ENCODE results near the gene HIBADH.
"Not testable (repeated sequence)": the region's sequence is repeated elsewhere in the genome, so short reads cannot be mapped to it uniquely, and the experiment has no call there.

The HIBADH gene

GRCh38 chr7:27678617-27679260 is 16.1 kb upstream of the HIBADH start:
- no peak for DNase-seq (ENCODE audit: low read depth)

- DNase-seq (ENCODE audit: low read depth), result no peak
Observed at GRCh38 chr7:27677912-27678612, 15.4 kb upstream of the HIBADH start.

GRCh38 chr7:27674126-27674525 is 11.4 kb upstream of the HIBADH start:
- DNase-seq (ENCODE audit: low read depth), result not testable (repeated sequence)

GRCh38 chr7:27671675-27672074 is 9.0 kb upstream of the HIBADH start:
- no peak for DNase-seq (ENCODE audit: low read depth)

GRCh38 chr7:27670676-27671075 is 8.0 kb upstream of the HIBADH start:
- no peak for DNase-seq (ENCODE audit: low read depth)

GRCh38 chr7:27670177-27670576 is 7.5 kb upstream of the HIBADH start:
- no peak for DNase-seq (ENCODE audit: low read depth)

- DNase-seq (ENCODE audit: low read depth), result no peak
Observed at GRCh38 chr7:27665531-27665930, 2.8 kb upstream of the HIBADH start.

DNA sequence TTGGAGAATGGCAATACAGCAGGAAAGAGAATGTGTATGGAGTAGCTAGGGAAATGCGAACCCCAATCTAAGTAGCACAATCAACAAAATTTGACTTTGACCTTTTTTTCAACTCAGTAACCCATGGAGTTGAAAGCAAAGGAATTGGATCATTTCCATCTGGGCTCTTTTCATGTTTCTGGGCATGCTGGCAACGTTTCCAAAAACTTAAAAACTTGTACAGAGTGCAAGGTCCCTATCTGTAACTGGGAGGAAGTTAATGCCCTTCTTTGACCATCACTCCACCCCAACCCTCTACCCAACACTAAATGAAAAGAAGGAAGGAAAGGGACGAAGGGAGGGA is 1.3 kb upstream of the HIBADH start:
- DNase-seq (ENCODE audit: low read depth), result no peak

DNA sequence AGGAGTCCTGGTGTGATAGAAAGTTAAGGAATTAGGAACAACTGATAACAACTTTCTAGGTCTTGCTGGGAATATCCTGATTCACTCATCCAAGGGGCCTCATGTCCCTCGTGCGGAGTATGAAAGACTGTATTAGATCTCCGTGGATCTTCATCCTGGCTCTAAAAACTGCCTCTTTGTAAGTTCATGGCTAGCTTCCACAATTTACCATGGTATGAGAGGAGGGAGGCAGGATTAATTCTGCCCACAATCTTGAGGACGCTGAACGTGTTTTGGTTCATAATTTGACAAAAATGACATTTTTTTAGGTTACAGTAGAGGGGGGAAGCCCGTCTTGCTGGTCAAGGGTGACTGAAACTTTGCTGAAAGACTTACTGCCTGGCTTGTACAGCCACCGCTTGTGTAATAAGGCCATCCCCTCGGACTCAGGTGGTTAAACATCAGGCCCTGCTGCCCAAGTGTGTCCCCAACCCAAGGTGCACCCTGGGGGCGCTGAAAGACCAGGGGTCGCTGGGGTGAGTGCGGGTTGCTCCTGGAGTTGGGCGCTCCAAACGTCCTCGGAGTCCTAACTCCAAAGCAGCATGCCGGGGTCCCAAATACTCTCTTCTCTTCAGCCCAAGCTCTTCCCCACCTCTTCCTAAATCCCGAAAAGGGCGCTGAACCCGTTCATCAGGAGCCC is 733 bp downstream of the HIBADH start:
- no peak for DNase-seq (ENCODE audit: low read depth)

DNA sequence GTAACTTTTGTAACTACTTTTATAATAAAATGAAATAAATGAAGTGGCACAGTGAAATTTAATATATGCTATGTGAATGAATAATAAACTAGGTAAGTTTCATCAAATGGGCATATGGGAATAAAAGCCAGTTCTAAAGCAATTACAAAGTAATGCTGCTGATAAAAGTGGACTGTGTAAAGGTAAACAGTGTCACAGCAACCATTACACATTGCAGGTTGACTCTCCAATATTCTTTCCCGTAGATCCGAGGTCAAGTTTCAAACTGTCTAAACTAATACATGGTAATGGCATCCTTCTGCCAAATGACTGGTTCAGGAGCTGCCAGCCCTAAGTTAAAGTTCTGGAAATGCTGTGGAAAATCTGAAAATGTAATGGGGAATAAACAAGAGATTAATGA is 6.0 kb downstream of the HIBADH start:
- no peak for DNase-seq (ENCODE audit: low read depth)

DNA sequence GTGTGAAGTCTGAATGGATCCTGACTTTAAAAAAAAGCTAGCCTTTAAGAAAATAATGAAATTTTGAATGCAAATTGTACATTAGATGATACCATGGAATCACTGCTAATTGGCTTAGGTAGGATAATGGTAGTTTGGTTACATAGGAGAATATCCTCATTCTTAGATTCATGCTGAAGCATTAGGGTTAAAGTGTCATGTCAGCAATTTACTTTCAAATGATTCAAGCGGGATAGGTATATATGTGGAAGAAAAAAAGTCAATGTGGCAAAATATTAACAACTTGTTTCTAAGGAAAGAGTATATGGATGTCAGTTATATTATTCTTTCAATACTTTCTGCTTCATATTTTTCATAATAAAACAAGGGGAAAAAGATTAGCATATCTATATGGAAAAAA is 7.5 kb downstream of the HIBADH start:
- no peak for DNase-seq (ENCODE audit: low read depth)

DNA sequence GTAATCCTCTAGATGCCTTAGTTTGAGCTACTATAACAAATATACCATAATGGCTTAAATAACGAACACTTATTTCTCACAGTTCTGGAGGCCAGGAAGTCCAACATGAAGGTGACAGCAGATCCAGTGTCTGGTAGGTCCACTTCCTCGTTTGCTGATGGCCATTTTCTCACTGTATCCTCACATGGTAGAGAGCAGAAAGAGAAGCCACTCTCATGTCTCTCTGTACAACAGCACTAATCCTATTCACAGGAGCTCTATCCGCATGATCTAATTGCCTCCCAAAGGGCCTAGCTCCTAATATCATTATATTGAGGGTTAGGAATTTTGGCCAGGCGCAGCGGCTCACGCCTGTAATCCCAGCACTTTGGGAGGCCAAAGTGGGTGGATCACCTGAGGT is 10.2 kb downstream of the HIBADH start:
- no peak for DNase-seq (ENCODE audit: low read depth)

- DNase-seq (ENCODE audit: low read depth), result no peak
Observed at GRCh38 chr7:27651702-27652101, 11.0 kb downstream of the HIBADH start.

GRCh38 chr7:27650283-27650682 is 12.4 kb downstream of the HIBADH start:
- DNase-seq (ENCODE audit: low read depth), result no peak

GRCh38 chr7:27647489-27647888 is 15.2 kb downstream of the HIBADH start:
- DNase-seq (ENCODE audit: low read depth), result no peak

- DNase-seq (ENCODE audit: low read depth), result no peak
Observed at GRCh38 chr7:27647046-27647445, 15.6 kb downstream of the HIBADH start.

DNA sequence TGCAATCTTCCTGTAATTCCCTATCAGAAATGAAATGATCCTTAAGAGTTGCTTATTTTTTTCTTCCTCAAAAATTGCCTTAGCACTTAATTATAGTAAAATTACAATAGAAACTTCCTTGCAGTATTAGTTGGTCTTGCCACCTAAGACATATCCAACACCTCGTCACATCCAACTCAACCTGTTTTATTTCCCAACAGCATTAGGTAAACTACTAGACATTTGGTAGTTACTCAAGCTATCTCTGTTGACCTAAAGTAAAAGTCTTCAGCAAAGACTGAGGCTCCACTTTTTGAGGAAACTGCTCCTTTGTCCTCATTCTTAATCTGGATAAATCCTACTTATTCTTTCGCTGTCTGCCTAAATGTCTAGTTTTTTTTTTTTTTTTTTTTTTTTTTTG is 20.4 kb downstream of the HIBADH start:
- no peak for DNase-seq (ENCODE audit: low read depth)

- no peak for DNase-seq (ENCODE audit: low read depth)
Observed at GRCh38 chr7:27641581-27642230, 21.0 kb downstream of the HIBADH start.

DNA sequence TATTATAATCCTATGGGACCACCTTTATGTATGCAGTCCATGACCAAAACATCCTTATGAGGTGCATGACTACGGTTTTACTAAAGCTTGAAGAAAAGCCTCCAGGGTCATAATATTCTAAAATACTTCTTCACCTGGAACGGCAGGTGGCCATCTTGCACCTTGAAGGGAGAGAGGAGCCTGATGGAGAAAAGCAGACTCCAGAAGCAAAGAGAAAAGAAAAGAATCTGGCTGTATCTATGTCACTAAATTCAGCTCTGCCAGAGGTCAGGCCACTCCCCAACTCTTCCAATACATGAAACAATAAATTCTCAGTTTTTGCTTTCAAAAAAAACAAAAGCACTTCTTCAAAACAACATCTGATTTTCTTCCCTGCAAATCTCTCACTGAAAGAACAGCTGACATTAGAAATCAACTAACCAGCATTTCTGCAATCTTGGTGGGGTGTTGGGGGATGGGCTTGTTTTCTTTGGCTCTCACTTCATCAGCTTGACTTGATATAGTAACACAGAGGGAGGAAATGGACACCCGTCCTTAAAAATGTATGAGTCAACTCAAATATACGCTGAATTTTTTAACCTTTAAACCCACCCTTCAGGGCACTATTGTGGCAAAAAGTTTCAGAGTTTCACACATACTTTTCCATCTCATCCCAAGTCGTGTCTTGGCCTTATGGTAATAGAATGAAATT is 21.7 kb downstream of the HIBADH start:
- no peak for DNase-seq (ENCODE audit: low read depth)

- no peak for DNase-seq (ENCODE audit: low read depth)
Observed at GRCh38 chr7:27639851-27640250, 22.8 kb downstream of the HIBADH start.

- not testable (repeated sequence) for DNase-seq (ENCODE audit: low read depth)
Observed at GRCh38 chr7:27639048-27639447, 23.6 kb downstream of the HIBADH start.

DNA sequence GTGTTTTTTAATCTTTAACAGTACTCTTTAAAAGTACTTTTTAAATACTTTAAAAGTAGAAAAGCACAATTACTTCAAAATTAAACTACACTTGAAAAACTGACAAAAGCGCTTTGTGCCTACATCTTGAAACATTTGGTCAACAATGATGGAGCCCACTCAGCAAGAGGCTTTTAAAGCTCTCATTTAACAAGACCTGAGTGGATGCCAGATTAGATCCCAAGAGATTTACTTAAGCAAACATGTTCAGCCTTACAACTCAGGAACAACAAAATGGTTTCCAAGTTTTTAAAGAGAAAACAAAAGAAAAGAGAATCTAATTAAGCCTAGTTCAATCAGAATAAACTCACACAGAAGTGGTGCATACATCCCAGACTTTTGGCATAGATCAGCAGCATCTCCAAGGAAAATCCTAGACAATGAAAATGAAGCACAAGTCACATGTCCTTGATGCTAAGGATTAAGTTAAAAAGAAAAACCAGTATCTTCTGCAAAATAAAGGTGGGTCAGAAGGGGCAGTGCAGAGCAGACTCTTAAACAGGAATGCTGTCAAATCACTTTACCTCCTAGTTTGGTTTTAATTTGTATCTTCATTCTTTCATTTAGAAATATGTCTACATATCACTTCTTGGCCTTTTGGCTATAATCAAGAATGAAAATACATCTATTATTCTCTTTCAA is 26.2 kb downstream of the HIBADH start:
- DNase-seq (ENCODE audit: low read depth), result no peak

Measured in T-helper 22 cell (primary cell).